Muscle of back (tissue), 11 donors: ENCODE results near the gene DNAJC8. TPM values are rescaled to one million over a fixed set of nuclear protein-coding genes. Genes with fewer than 3 reads are reported as not detected.

Experiments
- DNase-seq, 3 donors: peaks; one replicate each; pipeline versions ENCODE4 v3.0.0 to v3.0.0-alpha.2; 2013
- polyA plus RNA-seq, 10 donors: library from polyadenylated mRNA; unstranded; fragments of 120-200 nt; gene quantifications; one replicate each; pipeline ENCODE4 v1.2.1, GENCODE V29; 2013; ENCODE audit not compliant: insufficient read length in 10 of 10

DNAJC8 gene
- polyA plus RNA-seq, 10 donors: 76.1 to 98.4 (median 83.6) TPM

DNA sequence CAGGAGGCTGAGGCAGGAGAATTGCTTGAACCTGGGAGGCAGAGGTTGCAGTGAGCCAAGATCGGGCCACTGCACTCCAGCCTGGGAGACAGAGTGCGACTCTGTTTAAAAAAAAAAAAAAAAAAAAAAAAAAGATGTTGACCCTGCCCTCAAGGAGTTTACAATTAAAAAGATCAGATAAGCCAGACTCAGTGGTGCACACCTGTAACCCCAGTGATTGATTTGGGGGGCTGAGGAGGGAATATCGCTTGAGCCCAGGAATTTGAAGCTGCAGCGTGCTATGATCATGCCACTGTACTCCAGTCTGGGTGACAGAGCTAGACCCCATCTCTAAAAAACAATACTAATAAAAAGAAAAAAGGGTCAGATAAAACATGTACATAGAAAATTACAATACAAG is 24.9 kb upstream of the DNAJC8 start:
- no peak for DNase-seq

- no peak for DNase-seq
Measured at GRCh38 chr1:28256197-28256827, 23.5 kb upstream of the DNAJC8 start.

DNA sequence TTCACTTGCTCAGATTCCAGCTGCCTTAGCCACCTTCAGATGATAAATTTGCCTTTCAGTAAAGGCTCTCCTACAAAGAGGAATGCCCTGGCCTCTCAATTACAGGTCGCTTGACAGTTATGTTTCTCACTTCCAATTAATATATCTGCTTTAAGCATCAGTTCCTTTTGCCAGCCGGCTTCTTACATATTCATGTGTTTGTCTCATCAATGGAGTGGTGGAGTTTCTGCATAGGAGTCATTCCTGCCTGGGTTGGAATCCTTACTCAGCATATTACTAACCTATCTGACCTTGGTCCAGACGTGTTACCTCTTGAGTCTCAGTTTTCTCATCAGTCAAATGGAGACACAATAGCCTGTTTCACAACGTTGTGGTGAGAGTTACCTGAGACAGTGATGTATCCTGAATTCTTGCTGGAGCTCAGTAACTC is 17.1 kb upstream of the DNAJC8 start:
- DNase-seq: no peak

- DNase-seq: no peak
Measured at GRCh38 chr1:28249013-28249865, 16.4 kb upstream of the DNAJC8 start.

DNA sequence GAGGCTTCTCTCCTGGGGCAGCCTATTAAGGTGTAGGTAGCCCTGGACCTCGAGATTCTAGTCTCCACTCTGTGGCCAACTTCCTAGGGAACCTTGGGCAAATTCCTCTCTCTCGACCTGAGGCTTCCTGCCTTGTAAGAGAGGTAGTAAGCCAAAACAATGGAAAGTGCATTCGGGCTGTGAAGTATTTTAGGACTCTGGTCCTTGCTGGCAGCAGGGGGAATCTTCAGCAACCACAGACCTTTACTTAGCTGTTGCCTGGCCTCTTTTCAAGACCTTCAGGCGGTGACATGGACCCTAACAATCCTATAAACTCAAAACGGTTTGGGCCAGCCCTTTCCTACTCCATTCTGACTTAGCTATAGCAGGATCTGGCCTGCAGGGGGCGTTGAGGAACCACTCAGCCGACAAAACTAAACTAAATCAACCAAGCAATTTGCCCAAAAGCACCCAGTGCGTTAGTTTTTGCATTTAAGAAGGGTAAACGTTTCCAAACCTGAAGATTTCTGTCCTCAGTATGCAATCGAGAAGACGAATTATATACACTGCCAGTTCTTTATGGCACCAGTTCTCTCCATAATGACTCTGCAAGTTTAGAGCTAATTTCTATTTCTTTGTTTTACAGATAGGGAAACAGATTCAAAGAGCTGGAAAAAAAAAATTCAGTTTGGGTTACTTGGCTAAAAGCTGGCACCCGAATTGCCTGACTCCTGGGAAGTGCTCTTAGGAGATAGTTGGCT is 15.6 kb upstream of the DNAJC8 start:
- DNase-seq: peak; percentile 69 to 89 (median 82)

GRCh38 chr1:28247612-28248272 is 14.9 kb upstream of the DNAJC8 start:
- DNase-seq: peak in 2 of 3 donors; percentile 7 to 39

- peak in 2 of 3 donors; percentile 30 to 73 for DNase-seq
Measured at GRCh38 chr1:28246427-28246832, 13.6 kb upstream of the DNAJC8 start.

- peak in 1 of 3 donors; percentile 16 for DNase-seq
Measured at GRCh38 chr1:28244549-28245251, 11.9 kb upstream of the DNAJC8 start.

DNA sequence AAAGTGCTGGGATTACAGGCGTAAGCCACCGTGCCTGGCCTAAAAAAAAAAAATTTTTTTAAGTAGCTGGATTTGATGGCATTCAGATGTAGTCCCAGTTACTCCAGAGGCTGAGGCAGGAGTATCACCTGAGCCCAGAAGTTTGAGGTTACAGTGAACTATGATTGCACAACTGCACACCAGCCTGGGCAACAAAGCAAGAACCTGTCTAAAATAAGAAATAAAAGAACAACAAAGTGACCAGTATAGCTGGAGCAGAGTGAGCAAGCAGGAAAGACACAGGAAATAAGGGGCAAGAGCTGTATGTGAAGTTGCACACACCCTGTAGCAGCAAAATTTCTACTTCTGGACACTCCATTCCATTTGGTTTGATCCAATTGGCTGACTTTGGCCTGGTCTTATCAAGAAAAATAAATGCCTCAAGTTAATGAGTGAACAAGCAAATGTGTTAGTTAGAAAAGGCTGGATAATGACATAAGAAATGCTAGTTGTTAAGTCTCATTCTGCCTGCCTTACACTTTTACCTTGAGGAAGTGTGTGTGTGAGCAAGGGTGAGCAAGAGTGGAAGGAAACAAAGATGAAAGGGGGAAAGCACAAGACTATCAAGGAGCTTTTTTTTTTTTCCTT is 11.0 kb upstream of the DNAJC8 start:
- no peak for DNase-seq

DNA sequence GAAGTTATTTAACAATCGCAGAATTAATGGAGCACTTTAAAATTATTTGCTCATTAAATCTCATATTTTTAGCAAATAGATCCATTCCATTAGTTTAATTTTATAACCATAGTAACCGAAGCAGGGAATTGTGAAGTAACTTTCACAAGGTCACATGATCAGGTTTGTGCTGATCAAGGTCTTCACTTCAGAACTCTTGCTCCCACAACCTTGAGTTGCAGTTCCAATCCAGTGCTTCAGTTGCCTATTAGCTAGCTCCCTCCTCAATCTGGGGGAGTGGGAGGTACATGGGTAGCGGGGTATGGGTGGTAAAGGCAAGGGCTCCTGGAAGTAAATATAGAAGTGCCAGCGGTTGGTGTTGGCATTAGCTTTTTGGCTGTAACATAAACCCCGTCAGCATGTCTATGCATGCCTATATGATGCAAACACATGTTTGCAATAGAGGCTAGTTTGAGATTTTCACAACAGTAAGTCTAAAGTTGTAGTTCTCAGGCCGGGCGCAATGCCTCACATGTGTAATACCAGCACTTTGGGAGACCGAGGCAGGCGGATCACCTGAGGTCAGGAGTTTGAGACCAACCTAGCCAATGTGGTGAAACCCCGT is 8.9 kb upstream of the DNAJC8 start:
- DNase-seq: no peak

DNA sequence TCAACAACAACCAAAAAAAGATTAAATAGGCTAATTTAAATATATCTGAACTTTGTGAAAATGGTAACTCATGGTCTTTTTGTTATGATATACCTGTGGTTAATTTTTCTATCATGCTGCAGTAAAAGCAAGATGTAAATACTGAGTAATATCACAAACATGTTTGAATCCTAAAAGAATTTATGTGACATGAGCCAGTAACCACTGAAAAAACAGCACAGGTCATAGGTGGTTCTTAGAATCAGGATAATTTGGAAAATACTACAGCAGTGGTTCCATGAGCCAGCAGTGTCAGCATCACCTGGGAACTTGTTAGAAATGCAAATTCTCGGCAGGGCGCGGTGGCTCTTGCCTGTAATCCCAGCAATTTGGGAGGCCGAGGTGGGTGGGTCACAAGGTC is 7.2 kb upstream of the DNAJC8 start:
- no peak for DNase-seq

DNA sequence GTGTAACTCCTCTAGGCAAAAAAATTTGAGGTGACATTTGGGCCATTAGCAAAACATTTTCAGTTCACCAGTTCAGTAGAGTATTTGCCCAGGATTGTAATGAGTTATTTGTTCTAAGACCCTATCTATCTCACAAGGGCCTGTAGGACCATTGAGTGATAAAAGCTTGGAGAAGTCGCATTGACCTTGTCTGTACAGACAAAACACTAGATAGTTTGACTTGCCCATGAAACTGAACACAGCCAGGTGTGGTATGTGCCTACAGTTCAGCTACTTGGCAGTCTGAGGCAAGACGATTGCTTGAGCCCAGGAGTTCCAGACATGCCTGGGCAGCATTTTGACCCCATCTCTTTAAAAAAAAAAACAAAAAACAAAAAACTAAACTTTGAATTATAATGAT is 6.2 kb upstream of the DNAJC8 start:
- no peak for DNase-seq

- no peak for DNase-seq
Measured at GRCh38 chr1:28236656-28237322, 4.0 kb upstream of the DNAJC8 start.

DNA sequence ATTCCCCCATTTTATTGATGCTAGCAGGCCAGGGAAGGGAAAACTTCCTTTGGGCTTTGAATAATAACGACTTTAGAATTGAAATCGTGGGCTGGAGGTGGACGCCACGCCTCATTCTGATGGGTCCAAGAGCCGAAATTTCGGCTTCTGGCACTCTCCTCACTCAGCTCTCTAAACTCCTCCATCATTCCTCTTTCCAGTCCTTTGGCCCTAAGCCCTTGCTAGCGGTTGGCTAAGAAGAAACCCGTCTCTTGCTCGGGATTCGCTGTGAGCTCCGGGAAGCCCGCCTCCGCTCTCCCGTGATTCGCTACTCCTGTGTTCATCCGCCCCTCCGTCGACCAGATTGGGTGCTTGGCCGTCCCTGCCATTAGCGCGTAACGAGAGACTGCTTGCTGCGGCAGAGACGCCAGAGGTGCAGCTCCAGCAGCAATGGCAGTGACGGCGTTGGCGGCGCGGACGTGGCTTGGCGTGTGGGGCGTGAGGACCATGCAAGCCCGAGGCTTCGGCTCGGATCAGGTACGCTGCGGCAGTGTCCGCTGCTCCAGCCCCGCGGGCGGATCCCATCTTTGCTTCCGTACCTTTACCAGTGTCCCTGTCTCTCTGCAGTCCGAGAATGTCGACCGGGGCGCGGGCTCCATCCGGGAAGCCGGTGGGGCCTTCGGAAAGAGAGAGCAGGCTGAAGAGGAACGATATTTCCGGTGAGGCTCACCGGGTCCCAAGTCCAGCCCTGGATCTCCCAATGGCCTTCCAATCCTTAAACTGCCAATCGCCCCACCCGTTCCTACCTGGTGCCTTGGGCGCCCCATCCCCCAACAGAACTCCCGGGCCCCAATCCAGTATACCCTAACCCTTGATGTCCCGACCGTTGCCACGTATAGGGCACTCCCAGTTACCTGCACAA is 3.2 kb upstream of the DNAJC8 start, which contains the start of gene ATP5IF1:
Gene ATP5IF1, plus strand, starts transcription at position 370 of the 901 bp plus-strand sequence. Its CDS starts 60 bp downstream, at position 430.
- peak; percentile 98 to 99 (median 99) for DNase-seq

- no peak for DNase-seq
Measured at GRCh38 chr1:28233264-28233606, 406 bp upstream of the DNAJC8 start.

DNA sequence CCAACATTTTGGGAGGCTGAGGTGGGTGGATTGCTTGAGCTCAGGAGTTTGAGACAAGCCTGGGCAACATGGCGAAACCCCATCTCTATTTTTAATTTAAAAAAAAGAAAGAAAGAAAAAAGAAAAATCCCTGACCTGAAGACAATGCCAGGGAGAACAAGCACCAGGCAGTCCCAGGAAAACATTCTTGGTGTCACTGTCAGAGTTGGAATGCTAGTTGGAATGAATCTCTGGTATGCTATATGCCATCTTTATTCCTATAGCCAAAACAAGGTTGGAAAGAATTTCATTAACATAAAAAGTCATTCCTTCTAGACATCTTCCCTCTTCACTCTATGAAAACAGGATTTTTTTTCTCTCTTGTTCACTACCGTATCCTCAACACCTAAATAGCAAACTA is 2.8 kb downstream of the DNAJC8 start:
- DNase-seq: no peak

DNA sequence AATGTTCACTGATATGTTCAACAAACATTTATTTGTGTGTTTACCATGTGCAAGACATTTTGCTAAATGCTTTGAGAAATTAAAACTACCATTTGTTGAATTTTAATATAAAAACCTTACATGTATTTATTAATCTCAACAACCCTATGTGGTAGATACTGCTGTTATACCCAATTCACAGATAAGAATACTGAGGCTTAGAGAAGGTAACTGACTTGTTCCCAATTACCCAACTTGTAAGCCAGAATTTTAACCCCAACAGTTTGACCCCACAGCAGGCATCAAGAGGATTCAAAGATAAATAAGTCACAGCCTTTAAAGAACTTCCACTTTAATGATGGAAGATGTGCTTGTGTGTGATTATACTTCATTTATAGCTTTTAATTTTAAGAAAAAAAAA is 3.7 kb downstream of the DNAJC8 start:
- DNase-seq: no peak

DNA sequence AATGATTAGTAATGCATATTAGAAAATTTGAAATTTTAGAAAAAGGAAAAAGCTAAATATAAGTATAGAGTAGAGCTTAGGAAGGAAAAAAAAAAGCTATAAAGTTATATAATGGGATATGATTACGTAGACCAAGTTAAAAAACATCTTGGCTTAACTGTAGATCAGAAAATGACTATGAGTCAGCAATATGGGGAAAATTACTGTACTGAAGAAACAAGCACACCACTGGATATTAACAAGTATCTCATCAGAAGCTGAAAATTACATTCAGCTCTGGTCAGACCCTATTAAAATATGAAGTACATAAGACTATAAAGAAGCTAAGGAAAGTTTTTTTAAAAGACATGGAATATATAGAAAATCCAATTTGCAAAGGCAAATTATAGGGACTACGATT is 19.5 kb downstream of the DNAJC8 start:
- no peak for DNase-seq

DNA sequence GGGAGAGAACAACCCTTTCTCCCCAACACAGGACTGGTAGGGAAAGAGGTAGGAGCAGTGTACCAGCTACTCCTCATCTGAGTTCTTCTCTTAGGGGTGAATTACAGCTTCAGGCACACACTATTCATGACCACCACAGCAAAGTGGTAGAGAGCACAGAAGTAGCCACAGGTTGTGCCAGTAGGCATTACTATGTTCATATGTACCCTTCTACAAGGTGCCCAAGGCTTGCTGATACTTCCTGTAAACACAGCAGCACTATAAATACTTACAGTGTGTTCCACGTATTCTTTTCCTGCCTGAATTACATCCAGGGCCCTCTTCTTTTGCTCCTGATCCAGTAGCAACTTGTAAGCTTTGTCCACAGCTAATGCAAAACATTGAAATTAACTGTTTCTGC is 23.1 kb downstream of the DNAJC8 start:
- no peak for DNase-seq
